BLaER1 treated with 17β-estradiol and CSF1 and Interleukin-3, amounts not matched to agents 10 nM and 100 nM (cell line): ENCODE measurements around the gene MTA1.
A peak's percentile ranks its signal among the peaks of the same experiment; 100 is the strongest.

Source experiments
- H3K27ac ChIP-seq, 11 experiments: shearing (Covaris generic); formaldehyde crosslinking; 2 replicates each; pipeline ENCODE4 v1.8.1; 2022
- H3K27me3 ChIP-seq, 11 experiments: shearing (Covaris generic); formaldehyde crosslinking; 2 replicates each; pipeline ENCODE4 v1.8.1; 2022
- H3K36me3 ChIP-seq, 11 experiments: shearing (Covaris generic); formaldehyde crosslinking; 2 replicates each; pipeline ENCODE4 v1.8.1; 2022
- H3K4me1 ChIP-seq, 10 experiments: shearing (Covaris generic); formaldehyde crosslinking; 2 replicates each; pipeline ENCODE4 v1.8.1; 2022
- H3K4me2 ChIP-seq, 11 experiments: shearing (Covaris generic); formaldehyde crosslinking; 2 replicates each; pipeline ENCODE4 v1.8.1; 2022
- H3K4me3 ChIP-seq, 10 experiments: shearing (Covaris generic); formaldehyde crosslinking; 2 replicates each; pipeline ENCODE4 v1.8.1; 2022
- H3K9ac ChIP-seq, 11 experiments: shearing (Covaris generic); formaldehyde crosslinking; 2 replicates each; pipeline ENCODE4 v1.8.1; 2022
- H3K9me3 ChIP-seq, 11 experiments: shearing (Covaris generic); formaldehyde crosslinking; replicated peaks in 1 of 11; 2 replicates each; pipeline ENCODE4 v1.8.1; 2022
- H4K20me1 ChIP-seq, 11 experiments: shearing (Covaris generic); formaldehyde crosslinking; 2 replicates each; pipeline ENCODE4 v1.8.1; 2022
- Cebpa-rat ChIP-seq, 11 experiments: shearing (Covaris generic); IDR thresholded peaks; 2 replicates each; pipeline ENCODE4 v1.8.1; 2022

MTA1 gene

GRCh38 chr14:105467942-105468471 lies 48.4 kb downstream of the MTA1 start:
- Histone ChIP-seq H3K27me3 (peaks cover 0 to 15% (median 0%) of the 10 kb centered on the region in 11 experiments; a peak in 5 of 22 replicates), H3K9ac (peak overlapping the region in 2 of 11 experiments; percentile 11 to 58; a peak in 1 of 22 replicates), H3K4me3 (no peak overlapping the region), H3K27ac (no peak overlapping the region), H4K20me1 (peaks cover 43 to 97% (median 82%) of the 10 kb centered on the region in 11 experiments; a peak in 21 of 22 replicates), H3K4me1 (peaks cover 36 to 65% (median 60%) of the 10 kb centered on the region in 10 experiments), H3K36me3 (peaks cover 49 to 61% (median 58%) of the 10 kb centered on the region in 11 experiments), H3K9me3 (no peaks in the 10 kb centered on the region), H3K4me2 (peak overlapping the region in 9 of 11 experiments; percentile 87 to 100 (median 98); a peak in 14 of 22 replicates)
- no peak for TF ChIP-seq Cebpa-rat (IDR thresholded peaks at IDR 0.05)

GRCh38 chr14:105468621-105469241 lies 49.1 kb downstream of the MTA1 start:
- Histone ChIP-seq H3K9me3 (no peaks in the 10 kb centered on the region), H3K36me3 (peaks cover 42 to 54% (median 51%) of the 10 kb centered on the region in 11 experiments), H3K4me3 (no peak overlapping the region), H3K4me2 (peak overlapping the region; percentile 73 to 100 (median 98); a peak in 20 of 22 replicates), H3K27me3 (peaks cover 0 to 15% (median 0%) of the 10 kb centered on the region in 11 experiments; a peak in 5 of 22 replicates), H3K4me1 (peaks cover 41 to 72% (median 67%) of the 10 kb centered on the region in 10 experiments), H3K27ac (no peak overlapping the region), H4K20me1 (peaks cover 43 to 95% (median 87%) of the 10 kb centered on the region in 11 experiments; a peak in 21 of 22 replicates), H3K9ac (peak overlapping the region in 5 of 11 experiments; percentile 13 to 58 (median 30); a peak in 3 of 22 replicates)
- TF ChIP-seq Cebpa-rat (IDR thresholded peaks at IDR 0.05): no peak

GRCh38 chr14:105469456-105470349 lies 50.1 kb downstream of the MTA1 start:
- peaks cover 43 to 78% (median 70%) of the 10 kb centered on the region in 10 experiments for H3K4me1 ChIP-seq
- peaks cover under 1 to 16% (median under 1%) of the 10 kb centered on the region in 11 experiments; a peak in 14 of 22 replicates for H3K27me3 ChIP-seq
- TF ChIP-seq Cebpa-rat (IDR thresholded peaks at IDR 0.05): no peak
- H3K9me3 ChIP-seq: no peaks in the 10 kb centered on the region
- H3K36me3 ChIP-seq: peaks cover 34 to 45% (median 42%) of the 10 kb centered on the region in 11 experiments
- H4K20me1 ChIP-seq: peaks cover 43 to 94% (median 83%) of the 10 kb centered on the region in 11 experiments; a peak in 21 of 22 replicates
- peak overlapping the region in 1 of 11 experiments; percentile 13; a peak in 1 of 22 replicates for H3K27ac ChIP-seq
- peak overlapping the region; percentile 73 to 100 (median 98) for H3K4me2 ChIP-seq
- peak overlapping the region in 1 of 10 experiments; percentile 12; a peak in 1 of 20 replicates for H3K4me3 ChIP-seq
- H3K9ac ChIP-seq: peak overlapping the region in 5 of 11 experiments; percentile 13 to 61 (median 56); a peak in 7 of 22 replicates

- peak overlapping the region in 6 of 11 experiments; percentile 17 to 65 (median 54); a peak in 8 of 22 replicates for H3K27ac ChIP-seq
Observed at GRCh38 chr14:105470350-105471296, 51.0 kb downstream of the MTA1 start.

GRCh38 chr14:105471297-105471821 lies 51.7 kb downstream of the MTA1 start:
- Histone ChIP-seq H3K36me3 (peaks cover 20 to 29% (median 26%) of the 10 kb centered on the region in 11 experiments; a peak in 19 of 22 replicates), H3K4me2 (peak overlapping the region; percentile 35 to 100 (median 98)), H4K20me1 (peaks cover 43 to 94% (median 82%) of the 10 kb centered on the region in 11 experiments; a peak in 21 of 22 replicates), H3K9me3 (no peaks in the 10 kb centered on the region), H3K27ac (peak overlapping the region in 6 of 11 experiments; percentile 17 to 65 (median 54); a peak in 8 of 22 replicates), H3K4me1 (peaks cover 59 to 95% (median 86%) of the 10 kb centered on the region in 10 experiments), H3K9ac (peak overlapping the region in 9 of 11 experiments; percentile 1 to 71 (median 34); a peak in 11 of 22 replicates), H3K27me3 (peaks cover 17 to 33% (median 17%) of the 10 kb centered on the region in 11 experiments), H3K4me3 (peak overlapping the region in 6 of 10 experiments; percentile 11 to 50 (median 22); a peak in 6 of 20 replicates)
- no peak for TF ChIP-seq Cebpa-rat (IDR thresholded peaks at IDR 0.05)

More at GRCh38 chr14:105470350-105471296, 51.0 kb downstream of the MTA1 start:
- H3K36me3 ChIP-seq: peaks cover 24 to 36% (median 33%) of the 10 kb centered on the region in 11 experiments
- H4K20me1 ChIP-seq: peaks cover 43 to 94% (median 83%) of the 10 kb centered on the region in 11 experiments; a peak in 21 of 22 replicates
- peak overlapping the region in 9 of 11 experiments; percentile 1 to 71 (median 34); a peak in 13 of 22 replicates for H3K9ac ChIP-seq
- peak overlapping the region in 7 of 10 experiments; percentile 11 to 50 (median 15); a peak in 6 of 20 replicates for H3K4me3 ChIP-seq
- H3K4me1 ChIP-seq: peaks cover 51 to 88% (median 79%) of the 10 kb centered on the region in 10 experiments
- H3K27me3 ChIP-seq: peaks cover 9 to 25% (median 10%) of the 10 kb centered on the region in 11 experiments
- TF ChIP-seq Cebpa-rat (IDR thresholded peaks at IDR 0.05): no peak
- peak overlapping the region; percentile 35 to 100 (median 98) for H3K4me2 ChIP-seq
- H3K9me3 ChIP-seq: no peaks in the 10 kb centered on the region

- Histone ChIP-seq H3K36me3 (peaks cover 15 to 23% (median 21%) of the 10 kb centered on the region in 11 experiments; a peak in 19 of 22 replicates), H4K20me1 (peaks cover 41 to 94% (median 79%) of the 10 kb centered on the region in 11 experiments; a peak in 21 of 22 replicates), H3K9me3 (peaks cover 0 to under 1% (median 0%) of the 10 kb centered on the region in 11 experiments; a peak in 1 of 22 replicates), H3K27me3 (peaks cover 23 to 39% (median 23%) of the 10 kb centered on the region in 11 experiments), H3K4me1 (peaks cover 65 to 97% (median 91%) of the 10 kb centered on the region in 10 experiments), H3K27ac (0 out of 22 replicates have a peak overlapping the region, but pooled peaks of 2 of the 11 experiments have one; percentile 4 to 20), H3K4me2 (peak overlapping the region; percentile 8 to 100 (median 98)), H3K4me3 (no peak overlapping the region; a peak in 1 of 20 replicates), H3K9ac (peak overlapping the region in 4 of 11 experiments; percentile 15 to 57 (median 44); a peak in 8 of 22 replicates)
- TF ChIP-seq Cebpa-rat (IDR thresholded peaks at IDR 0.05): no peak
Observed at GRCh38 chr14:105471823-105472485, 52.3 kb downstream of the MTA1 start.
